ENCODE results near the gene RTN1. TPM values are rescaled to one million over a fixed set of nuclear protein-coding genes. Genes with fewer than 3 reads are reported as not detected.

The RTN1 gene
- total and polyA plus RNA-seq, 2 donors (not counting 1 experiment from before 2014, with no cell fraction given), result 0.34 TPM; not detected in 1

DNA sequence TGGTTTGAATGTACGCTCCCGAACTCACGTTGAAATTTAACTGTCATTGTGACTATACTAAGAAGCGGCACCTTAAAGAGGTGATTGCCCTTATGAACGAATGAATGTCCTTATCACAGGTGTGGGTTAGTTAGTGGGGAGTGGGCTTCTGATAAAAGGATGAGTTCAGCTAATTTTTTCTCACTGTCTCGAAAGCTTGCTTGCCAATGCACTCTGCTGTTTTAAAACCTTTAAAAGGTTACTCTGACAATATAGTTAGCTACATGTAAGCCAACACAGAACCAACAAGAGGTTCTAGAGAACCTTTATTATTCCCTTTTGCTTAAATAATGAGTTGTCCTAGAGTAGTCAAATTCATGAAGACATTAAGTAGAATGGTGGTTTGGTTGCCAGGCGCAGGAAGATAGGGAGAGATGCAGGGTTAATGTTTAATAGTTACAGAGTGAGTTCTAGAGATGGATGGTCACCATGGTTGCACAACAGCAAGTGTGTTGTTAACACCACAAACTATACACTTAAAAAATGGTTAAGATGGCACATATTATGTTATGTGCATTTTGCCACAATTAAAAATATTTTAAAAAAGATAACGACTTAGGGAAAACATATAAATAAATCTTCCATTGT is 26.3 kb downstream of the RTN1 start:
- no peaks in the 10 kb centered on the region for H3K9me3 Mint-ChIP-seq (ENCODE audit: insufficient read depth)
- no peaks in the 10 kb centered on the region for H3K4me1 Mint-ChIP-seq
- no peak overlapping the region for H3K4me3 ChIP-seq (ENCODE audit: control extremely low read depth in 1 of 5, extremely low read depth in 1 of 5, insufficient read depth in 1 of 5, low read depth in 2 of 5, low read length in 4 of 5)
- 88% methylated on average over 5 of the region's 8 CpGs for WGBS (ENCODE audit: insufficient coverage)
- no peak overlapping the region for H3K4me3 Mint-ChIP-seq
- ATAC-seq (ENCODE audit: low read depth) (no peak), DNase-seq (no peak)
- H3K27me3 Mint-ChIP-seq, result no peaks in the 10 kb centered on the region
- intact Hi-C loops (cut with micrococcal nuclease), result no loop called here
- no peaks in the 10 kb centered on the region for H4K20me1 ChIP-seq (ENCODE audit: control insufficient read depth, insufficient read depth, low read length, poor library complexity, severe bottlenecking)
- no peaks in the 10 kb centered on the region for H3K79me2 ChIP-seq (ENCODE audit: control insufficient read depth, insufficient read depth, low read length)
- no peak overlapping the region for H2AFZ ChIP-seq (ENCODE audit: insufficient read depth, low read depth, low read length, poor library complexity, severe bottlenecking)
- no peak overlapping the region for H3K27ac Mint-ChIP-seq
- H3K36me3 ChIP-seq (replicated peaks in 1 of 2; ENCODE audit: control extremely low read depth in 1 of 2, control insufficient read depth in 1 of 2, extremely low read depth in 1 of 2, insufficient read depth in 2 of 2, low read length in 1 of 2), result no peaks in the 10 kb centered on the region
- H3K9ac ChIP-seq (ENCODE audit: low read length), result no peak overlapping the region
- POLR2A ChIA-PET, result no interaction called here
- no peaks in the 10 kb centered on the region for H3K27me3 ChIP-seq (replicated peaks in 1 of 4; ENCODE audit: control extremely low read depth in 1 of 4, control insufficient read depth in 3 of 4, insufficient read depth in 4 of 4, low read length in 3 of 4)
- CTCF ChIA-PET, result no interaction called here
- no peaks in the 10 kb centered on the region for H3K9me3 ChIP-seq (ENCODE audit: control extremely low read depth in 1 of 3, control insufficient read depth in 2 of 3, insufficient read depth in 1 of 3, low read length in 2 of 3)
- no peaks in the 10 kb centered on the region for H3K4me1 ChIP-seq (ENCODE audit: control insufficient read depth in 2 of 2, insufficient read depth in 2 of 2, low read length in 2 of 2)
- TF ChIP-seq EZH2 (IDR thresholded peaks at IDR 0.05; ENCODE audit: borderline replicate concordance, insufficient read depth, low read depth, low read length, poor library complexity, severe bottlenecking), result no peak
- TF ChIP-seq, protein P1, sequence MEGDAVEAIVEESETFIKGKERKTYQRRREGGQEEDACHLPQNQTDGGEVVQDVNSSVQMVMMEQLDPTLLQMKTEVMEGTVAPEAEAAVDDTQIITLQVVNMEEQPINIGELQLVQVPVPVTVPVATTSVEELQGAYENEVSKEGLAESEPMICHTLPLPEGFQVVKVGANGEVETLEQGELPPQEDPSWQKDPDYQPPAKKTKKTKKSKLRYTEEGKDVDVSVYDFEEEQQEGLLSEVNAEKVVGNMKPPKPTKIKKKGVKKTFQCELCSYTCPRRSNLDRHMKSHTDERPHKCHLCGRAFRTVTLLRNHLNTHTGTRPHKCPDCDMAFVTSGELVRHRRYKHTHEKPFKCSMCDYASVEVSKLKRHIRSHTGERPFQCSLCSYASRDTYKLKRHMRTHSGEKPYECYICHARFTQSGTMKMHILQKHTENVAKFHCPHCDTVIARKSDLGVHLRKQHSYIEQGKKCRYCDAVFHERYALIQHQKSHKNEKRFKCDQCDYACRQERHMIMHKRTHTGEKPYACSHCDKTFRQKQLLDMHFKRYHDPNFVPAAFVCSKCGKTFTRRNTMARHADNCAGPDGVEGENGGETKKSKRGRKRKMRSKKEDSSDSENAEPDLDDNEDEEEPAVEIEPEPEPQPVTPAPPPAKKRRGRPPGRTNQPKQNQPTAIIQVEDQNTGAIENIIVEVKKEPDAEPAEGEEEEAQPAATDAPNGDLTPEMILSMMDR (IDR thresholded peaks at IDR 0.05), result no peak
- H3K4me2 ChIP-seq (replicated peaks; ENCODE audit: low read depth, low read length, poor library complexity, severe bottlenecking), result no peak overlapping the region
- H3K27ac ChIP-seq (ENCODE audit: low read length in 2 of 2), result no peak overlapping the region

DNA sequence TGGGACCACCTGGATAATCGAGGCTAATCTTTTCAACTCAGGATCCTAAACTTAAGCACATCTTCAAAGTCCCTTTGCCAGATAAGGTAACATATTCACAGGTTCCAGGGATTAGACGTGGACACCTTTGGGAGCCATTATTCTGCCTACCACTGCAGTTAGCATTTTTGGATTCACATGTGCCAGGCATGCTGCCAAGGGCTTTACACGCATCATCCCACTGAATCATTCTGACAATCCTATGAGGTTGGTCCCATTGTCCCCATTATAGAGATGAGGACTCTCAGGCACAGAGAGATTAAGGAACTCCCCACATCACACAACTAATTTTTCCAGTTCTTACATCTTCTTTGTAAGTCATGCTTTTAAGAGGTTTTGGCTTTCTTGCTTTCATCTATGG is 34.5 kb downstream of the RTN1 start:
- no peak overlapping the region for H3K4me3 Mint-ChIP-seq
- Histone ChIP-seq H4K20me1 (ENCODE audit: control insufficient read depth, insufficient read depth, low read length, poor library complexity, severe bottlenecking) (no peaks in the 10 kb centered on the region), H2AFZ (ENCODE audit: insufficient read depth, low read depth, low read length, poor library complexity, severe bottlenecking) (no peak overlapping the region), H3K79me2 (ENCODE audit: control insufficient read depth, insufficient read depth, low read length) (no peaks in the 10 kb centered on the region), H3K4me2 (replicated peaks; ENCODE audit: low read depth, low read length, poor library complexity, severe bottlenecking) (no peak overlapping the region), H3K9ac (ENCODE audit: low read length) (no peak overlapping the region), H3K4me1 (ENCODE audit: control insufficient read depth in 2 of 2, insufficient read depth in 2 of 2, low read length in 2 of 2) (no peaks in the 10 kb centered on the region), H3K36me3 (replicated peaks in 1 of 2; ENCODE audit: control extremely low read depth in 1 of 2, control insufficient read depth in 1 of 2, extremely low read depth in 1 of 2, insufficient read depth in 2 of 2, low read length in 1 of 2) (no peaks in the 10 kb centered on the region), H3K4me3 (ENCODE audit: control extremely low read depth in 1 of 5, extremely low read depth in 1 of 5, insufficient read depth in 1 of 5, low read depth in 2 of 5, low read length in 4 of 5) (no peak overlapping the region), H3K27ac (ENCODE audit: low read length in 2 of 2) (no peak overlapping the region), H3K9me3 (ENCODE audit: control extremely low read depth in 1 of 3, control insufficient read depth in 2 of 3, insufficient read depth in 1 of 3, low read length in 2 of 3) (no peaks in the 10 kb centered on the region), H3K27me3 (replicated peaks in 1 of 4; ENCODE audit: control extremely low read depth in 1 of 4, control insufficient read depth in 3 of 4, insufficient read depth in 4 of 4, low read length in 3 of 4) (no peaks in the 10 kb centered on the region)
- H3K4me1 Mint-ChIP-seq, result no peaks in the 10 kb centered on the region
- ChIA-PET POLR2A (no interaction called here), CTCF (no interaction called here)
- no peak overlapping the region for H3K27ac Mint-ChIP-seq
- no peak for TF ChIP-seq EZH2 (IDR thresholded peaks at IDR 0.05; ENCODE audit: borderline replicate concordance, insufficient read depth, low read depth, low read length, poor library complexity, severe bottlenecking)
- TF ChIP-seq, protein P1 (IDR thresholded peaks at IDR 0.05), result no peak
- no peaks in the 10 kb centered on the region for H3K9me3 Mint-ChIP-seq (ENCODE audit: insufficient read depth)
- ATAC-seq (ENCODE audit: low read depth) (no peak), DNase-seq (no peak)
- intact Hi-C loops (cut with micrococcal nuclease), result no loop called here
- WGBS (ENCODE audit: insufficient coverage), result 81% methylated on average over 2 of the region's 3 CpGs
- peaks cover 7% of the 10 kb centered on the region for H3K27me3 Mint-ChIP-seq
